ENCODE results near the gene SLC17A9. TPM values are rescaled to one million over a fixed set of nuclear protein-coding genes. Genes with fewer than 3 reads are reported as not detected.

Gene SLC17A9
- total and polyA plus RNA-seq, 12 donors: 0.17 to 69.1 (median 2.9) TPM

DNA sequence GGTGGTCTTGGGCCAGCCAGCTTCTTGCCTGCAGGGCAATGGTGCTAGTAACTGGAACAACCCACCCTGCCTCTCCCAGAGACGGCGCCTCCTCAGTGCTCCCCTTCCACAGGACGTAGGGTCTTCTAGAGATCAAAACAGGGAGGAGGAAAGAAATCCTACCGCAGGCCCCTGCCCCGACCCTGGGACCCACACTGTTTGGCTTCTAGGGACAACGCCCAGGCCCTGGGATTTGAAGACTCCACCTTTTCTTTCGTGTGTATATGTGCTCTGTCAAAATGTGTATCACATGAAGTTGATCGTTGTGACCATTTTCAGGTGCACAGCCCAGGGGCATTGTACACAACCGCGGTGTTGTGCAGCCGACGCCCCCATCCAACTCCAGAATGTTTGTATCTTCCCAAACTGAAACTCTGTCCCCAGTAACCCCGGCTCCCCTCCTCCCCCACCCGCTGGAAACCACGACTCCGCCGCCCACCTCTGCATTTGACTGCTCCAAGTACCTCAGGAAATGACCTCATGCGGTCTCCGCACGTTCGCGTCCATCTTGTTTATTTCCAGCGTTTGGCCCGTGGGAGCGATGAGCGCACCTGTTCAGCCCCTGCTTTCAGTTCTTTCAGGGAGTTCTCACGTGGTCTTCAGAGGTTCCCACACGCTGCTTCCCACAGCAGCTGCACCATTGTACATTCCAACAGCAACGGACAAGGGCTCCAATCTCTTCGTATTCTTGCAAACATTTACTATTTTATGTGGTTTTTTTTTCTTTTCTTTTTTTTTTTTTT, 57.7 kb downstream of the SLC17A9 start:
- Histone ChIP-seq H3K27ac (no peak overlapping the region), H3K36me3 (replicated peaks in 1 of 2) (no peaks in the 10 kb centered on the region), H3K4me1 (replicated peaks in 1 of 2) (peaks cover 0 to 7% of the 10 kb centered on the region in 2 donors), H3K27me3 (peaks cover 88% of the 10 kb centered on the region), H3K4me3 (no peak overlapping the region), H3K9me3 (replicated peaks in 1 of 3) (no peaks in the 10 kb centered on the region)
- intact Hi-C loops (cut with DNase I): loop anchor here (2.0 to 10.0 kb wide), 3 partner anchors 39 to 138 kb away; no protein-coding TSS in a partner anchor
- TF ChIP-seq, protein P1, sequence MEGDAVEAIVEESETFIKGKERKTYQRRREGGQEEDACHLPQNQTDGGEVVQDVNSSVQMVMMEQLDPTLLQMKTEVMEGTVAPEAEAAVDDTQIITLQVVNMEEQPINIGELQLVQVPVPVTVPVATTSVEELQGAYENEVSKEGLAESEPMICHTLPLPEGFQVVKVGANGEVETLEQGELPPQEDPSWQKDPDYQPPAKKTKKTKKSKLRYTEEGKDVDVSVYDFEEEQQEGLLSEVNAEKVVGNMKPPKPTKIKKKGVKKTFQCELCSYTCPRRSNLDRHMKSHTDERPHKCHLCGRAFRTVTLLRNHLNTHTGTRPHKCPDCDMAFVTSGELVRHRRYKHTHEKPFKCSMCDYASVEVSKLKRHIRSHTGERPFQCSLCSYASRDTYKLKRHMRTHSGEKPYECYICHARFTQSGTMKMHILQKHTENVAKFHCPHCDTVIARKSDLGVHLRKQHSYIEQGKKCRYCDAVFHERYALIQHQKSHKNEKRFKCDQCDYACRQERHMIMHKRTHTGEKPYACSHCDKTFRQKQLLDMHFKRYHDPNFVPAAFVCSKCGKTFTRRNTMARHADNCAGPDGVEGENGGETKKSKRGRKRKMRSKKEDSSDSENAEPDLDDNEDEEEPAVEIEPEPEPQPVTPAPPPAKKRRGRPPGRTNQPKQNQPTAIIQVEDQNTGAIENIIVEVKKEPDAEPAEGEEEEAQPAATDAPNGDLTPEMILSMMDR (IDR thresholded peaks at IDR 0.05): no peak
- TF ChIP-seq POLR2A (IDR thresholded peaks at IDR 0.05): no peak
- 15 to 34% (median 17%) methylated on average over 25 to 30 of the region's 30 CpGs for WGBS, 4 donors
- DNase-seq: no peak

DNA sequence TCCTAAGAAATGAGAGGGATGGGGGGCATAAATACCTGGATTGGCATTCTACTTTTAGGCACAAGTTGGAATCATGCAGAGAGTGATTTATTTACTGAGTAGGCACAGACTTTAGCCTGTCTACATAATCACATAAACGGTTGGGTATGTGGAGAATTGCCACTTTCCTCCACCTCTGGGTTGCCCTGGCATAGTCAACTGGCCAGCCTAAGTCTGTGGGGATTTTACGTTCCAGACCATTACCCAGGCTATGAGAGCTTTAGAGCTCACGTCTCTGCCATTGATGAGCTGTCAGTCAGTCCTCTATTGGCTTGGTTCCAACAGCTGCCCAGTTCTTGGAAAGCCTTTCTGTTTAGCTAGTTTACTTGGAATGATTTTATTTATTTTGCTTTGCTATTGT, 59.3 kb downstream of the SLC17A9 start:
- TF ChIP-seq, protein P1 (IDR thresholded peaks at IDR 0.05): no peak
- TF ChIP-seq POLR2A (IDR thresholded peaks at IDR 0.05): no peak
- peaks cover 84% of the 10 kb centered on the region for H3K27me3 ChIP-seq
- no peak for DNase-seq
- WGBS, 4 donors: 50 to 57% (median 53%) methylated on average over 1 to 3 of the region's 3 CpGs
- intact Hi-C loops (cut with DNase I): no loop called here
- H3K9me3 ChIP-seq (replicated peaks in 1 of 3): no peaks in the 10 kb centered on the region
- H3K4me1 ChIP-seq (replicated peaks in 1 of 2): peaks cover 0 to 5% of the 10 kb centered on the region in 2 donors
- H3K27ac ChIP-seq: no peak overlapping the region
- no peak overlapping the region for H3K4me3 ChIP-seq
- no peaks in the 10 kb centered on the region for H3K36me3 ChIP-seq (replicated peaks in 1 of 2)

DNA sequence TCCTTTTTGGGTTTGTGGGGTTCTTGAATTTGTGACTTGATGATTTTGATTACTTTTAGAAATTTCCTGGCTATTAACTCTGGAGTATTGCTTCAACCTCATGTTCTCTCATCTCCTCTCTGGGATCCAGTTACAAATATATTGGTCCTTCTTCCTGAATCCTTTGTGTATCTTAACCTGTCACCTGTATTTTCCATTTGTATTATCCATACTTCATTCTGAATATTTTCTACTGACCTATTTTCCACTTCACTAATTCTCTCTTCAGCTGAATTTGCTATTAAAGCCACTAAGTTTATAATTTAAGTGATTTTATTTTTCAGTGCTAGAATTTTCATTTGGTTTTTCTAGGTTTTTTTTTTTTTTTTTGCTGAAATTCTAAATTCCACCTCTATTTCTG, 60.7 kb downstream of the SLC17A9 start:
- H3K4me3 ChIP-seq: no peak overlapping the region
- peaks cover 79% of the 10 kb centered on the region for H3K27me3 ChIP-seq
- DNase-seq: no peak
- no peaks in the 10 kb centered on the region for H3K4me1 ChIP-seq (replicated peaks in 1 of 2)
- H3K9me3 ChIP-seq (replicated peaks in 1 of 3): no peaks in the 10 kb centered on the region
- H3K27ac ChIP-seq: no peak overlapping the region
- intact Hi-C loops (cut with DNase I): no loop called here
- TF ChIP-seq, protein P1 (IDR thresholded peaks at IDR 0.05): no peak
- TF ChIP-seq POLR2A (IDR thresholded peaks at IDR 0.05): no peak
- H3K36me3 ChIP-seq (replicated peaks in 1 of 2): no peaks in the 10 kb centered on the region

DNA sequence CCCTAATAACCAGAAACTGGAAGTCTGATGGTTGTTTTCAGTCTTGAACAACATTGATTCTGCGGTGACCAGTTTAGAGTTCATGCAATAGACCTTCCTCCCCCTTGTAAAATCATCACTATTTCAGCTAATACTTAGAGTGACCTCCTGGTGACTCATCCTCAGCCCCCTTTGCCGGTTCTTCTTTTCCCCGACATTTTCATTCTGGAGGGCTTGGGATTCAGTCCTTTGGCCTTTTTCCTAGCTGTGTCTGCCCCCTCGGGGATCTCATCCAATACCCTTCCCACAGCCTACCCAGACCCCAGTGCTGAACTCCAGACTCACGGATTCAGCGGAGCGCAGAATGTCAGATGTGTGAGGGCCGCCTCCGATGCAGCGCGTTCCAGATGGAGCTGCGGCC, 61.8 kb downstream of the SLC17A9 start:
- TF ChIP-seq, protein P1 (IDR thresholded peaks at IDR 0.05): no peak
- no peak for TF ChIP-seq POLR2A (IDR thresholded peaks at IDR 0.05)
- H3K4me3 ChIP-seq: no peak overlapping the region
- no peaks in the 10 kb centered on the region for H3K9me3 ChIP-seq (replicated peaks in 1 of 3)
- no peak for DNase-seq
- no peaks in the 10 kb centered on the region for H3K4me1 ChIP-seq (replicated peaks in 1 of 2)
- intact Hi-C loops (cut with DNase I): no loop called here
- peaks cover 70% of the 10 kb centered on the region for H3K27me3 ChIP-seq
- no peak overlapping the region for H3K27ac ChIP-seq
- WGBS, 4 donors: 18 to 36% (median 26%) methylated on average over 8 to 12 of the region's 12 CpGs
- H3K36me3 ChIP-seq (replicated peaks in 1 of 2): no peaks in the 10 kb centered on the region

All from adrenal gland (tissue), 12 donors.